Fibroblast of lung (primary cell): ENCODE data around the gene C3orf49.

Source experiments
- CTCF ChIP-seq, 2 donors: IDR thresholded peaks in 1 of 2; conservative IDR thresholded peaks in 1 of 2; 1 replicate in 1 of 2; 2 replicates in 1 of 2; pipeline ENCODE4 v1.5.1; 2011 to 2012; ENCODE audit warnings: low read length in 2 of 2, control low read depth in 1 of 2, inconsistent platforms in 1 of 2, low read depth in 1 of 2, mild to moderate bottlenecking in 1 of 2
- EZH2 ChIP-seq: IDR thresholded peaks from 2 replicates; pipeline ENCODE4 v1.5.1; 2012; ENCODE audit warnings: low read length, control low read depth, mild to moderate bottlenecking; ENCODE audit errors: missing control alignments

DNA sequence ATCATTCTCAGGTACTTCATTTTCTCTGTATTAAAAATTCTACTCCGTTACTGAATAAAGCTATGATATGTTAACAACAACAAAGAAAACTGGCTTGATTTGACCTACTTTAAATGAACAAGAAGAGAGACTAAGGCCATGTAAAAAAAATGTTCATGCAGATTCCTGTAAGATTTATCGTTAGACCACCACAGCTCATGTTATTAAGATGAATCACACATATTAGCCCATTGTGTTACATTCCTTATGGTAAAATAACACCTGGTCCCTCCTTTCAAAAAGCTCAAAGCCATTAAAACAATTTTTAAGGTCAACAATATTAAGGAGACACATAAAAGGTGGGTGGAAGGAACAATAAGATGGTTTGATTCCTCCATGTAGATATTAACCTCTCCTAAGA, 38.2 kb downstream of the C3orf49 start:
- TF ChIP-seq CTCF (conservative IDR thresholded peaks at IDR 0.05 in 1 of 2, IDR thresholded peaks at IDR 0.05 in 1 of 2; ENCODE audit: low read depth in 1 of 2, low read length in 2 of 2): no peak
- no peak for TF ChIP-seq EZH2
